T-helper 17 cell (primary cell): Measurements from ENCODE around the gene NLRX1. TPM values are rescaled to one million over a fixed set of nuclear protein-coding genes. Genes with fewer than 3 reads are reported as not detected.

Source experiments
- ATAC-seq: fragments of 150-1000 bp; cut with Tn5 transposase; 2 replicates; pipeline ENCODE4 v1.10.0; 2021; ENCODE audit warnings: mild to moderate bottlenecking, moderate library complexity
- DNase-seq, 3 donors: peaks; one replicate each; pipeline versions ENCODE4 v3.0.0 to v3.0.0-alpha.2; 2020 to 2021
- H3K9me3 ChIP-seq: one replicate; pipeline ENCODE4 v1.7.0; 2013; ENCODE audit warnings: low read length, mild to moderate bottlenecking; ENCODE audit not compliant: control insufficient read depth, poor library complexity, severe bottlenecking
- H3K27ac Mint-ChIP-seq: one replicate; pipeline ENCODE4 v1.8.0; 2022; ENCODE audit warnings: mild to moderate bottlenecking, moderate library complexity, mixed read lengths
- H3K27me3 Mint-ChIP-seq: one replicate; pipeline ENCODE4 v1.8.0; 2022; ENCODE audit warnings: mixed read lengths
- H3K36me3 Mint-ChIP-seq: one replicate; pipeline ENCODE4 v1.8.0; 2022; ENCODE audit warnings: low read depth, mixed read lengths
- H3K4me1 Mint-ChIP-seq: one replicate; pipeline ENCODE4 v1.8.0; 2022; ENCODE audit warnings: mild to moderate bottlenecking, mixed read lengths
- H3K4me3 Mint-ChIP-seq: one replicate; pipeline ENCODE4 v1.8.0; 2022; ENCODE audit warnings: mild to moderate bottlenecking, moderate library complexity, mixed read lengths
- total RNA-seq, 4 donors: library from RNA in 2 of 4; stranded (reverse) in 2 of 4; gene quantifications; one replicate each; pipeline ENCODE4 v1.2.3 and lab custom pipeline; 2022 to 2026

NLRX1 gene
- total RNA-seq, 2 donors from 2014 or later, result 6.6 to 6.9 TPM

GRCh38 chr11:119145551-119145950 is 23.0 kb upstream of the NLRX1 start:
- ATAC-seq (no peak), DNase-seq (no peak)
- H3K9me3 ChIP-seq, result no peaks in the 10 kb centered on the region
- Mint-ChIP-seq H3K4me3 (no peak overlapping the region), H3K4me1 (peaks cover 8% of the 10 kb centered on the region), H3K36me3 (no peaks in the 10 kb centered on the region), H3K27ac (no peak overlapping the region), H3K27me3 (peaks cover 29% of the 10 kb centered on the region)

- Mint-ChIP-seq H3K4me3 (peak overlapping the region; percentile 80), H3K27ac (no peak overlapping the region), H3K4me1 (peaks cover 8% of the 10 kb centered on the region), H3K27me3 (peaks cover 29% of the 10 kb centered on the region), H3K36me3 (no peaks in the 10 kb centered on the region)
- ATAC-seq (peak; percentile 67), DNase-seq (no peak)
- H3K9me3 ChIP-seq, result no peaks in the 10 kb centered on the region
Observed at GRCh38 chr11:119147604-119148333, 20.8 kb upstream of the NLRX1 start.

GRCh38 chr11:119148720-119149017 is 19.9 kb upstream of the NLRX1 start:
- Mint-ChIP-seq H3K36me3 (no peaks in the 10 kb centered on the region), H3K27ac (no peak overlapping the region), H3K27me3 (peaks cover 33% of the 10 kb centered on the region), H3K4me3 (peak overlapping the region; percentile 80), H3K4me1 (peaks cover 8% of the 10 kb centered on the region)
- no peaks in the 10 kb centered on the region for H3K9me3 ChIP-seq
- ATAC-seq (no peak), DNase-seq (no peak)

- Mint-ChIP-seq H3K36me3 (no peaks in the 10 kb centered on the region), H3K27me3 (peaks cover 35% of the 10 kb centered on the region), H3K4me3 (peak within 1 kb of the TSS; percentile 80), H3K4me1 (peaks cover 8% of the 10 kb centered on the region), H3K27ac (no peak within 1 kb of the TSS)
- no peaks in the 10 kb centered on the region for H3K9me3 ChIP-seq
- peak in 1 of 3 donors; percentile 24 for DNase-seq
- peak; percentile 54 for ATAC-seq
Observed at GRCh38 chr11:119149018-119149785, 19.3 kb upstream of the NLRX1 start, which contains the start of gene ABCG4. TSS of gene ABCG4 (plus strand) at chr11:119149052. CDS start at chr11:119149966, 914 bp downstream.

- H3K9me3 ChIP-seq, result no peaks in the 10 kb centered on the region
- DNase-seq (no peak), ATAC-seq (no peak)
- Mint-ChIP-seq H3K4me1 (peaks cover 8% of the 10 kb centered on the region), H3K27me3 (peaks cover 36% of the 10 kb centered on the region), H3K4me3 (peak overlapping the region; percentile 62), H3K27ac (no peak overlapping the region), H3K36me3 (no peaks in the 10 kb centered on the region)
Observed at GRCh38 chr11:119149786-119150275, 18.7 kb upstream of the NLRX1 start.

- peaks cover 46% of the 10 kb centered on the region for H3K27me3 Mint-ChIP-seq
- H3K4me3 Mint-ChIP-seq, result no peak overlapping the region
Observed at GRCh38 chr11:119152043-119152442, 16.5 kb upstream of the NLRX1 start.

GRCh38 chr11:119152604-119153003 is 15.9 kb upstream of the NLRX1 start:
- Mint-ChIP-seq H3K4me1 (peaks cover 9% of the 10 kb centered on the region), H3K4me3 (no peak overlapping the region), H3K27ac (no peak overlapping the region), H3K27me3 (peaks cover 41% of the 10 kb centered on the region), H3K36me3 (peaks cover 5% of the 10 kb centered on the region)
- no peaks in the 10 kb centered on the region for H3K9me3 ChIP-seq
- DNase-seq (no peak), ATAC-seq (no peak)

More at GRCh38 chr11:119152043-119152442, 16.5 kb upstream of the NLRX1 start:
- peaks cover 5% of the 10 kb centered on the region for H3K36me3 Mint-ChIP-seq
- H3K27ac Mint-ChIP-seq, result no peak overlapping the region
- ATAC-seq (no peak), DNase-seq (no peak)
- peaks cover 10% of the 10 kb centered on the region for H3K4me1 Mint-ChIP-seq
- H3K9me3 ChIP-seq, result no peaks in the 10 kb centered on the region

GRCh38 chr11:119153049-119153818 is 15.3 kb upstream of the NLRX1 start:
- no peak overlapping the region for H3K4me3 Mint-ChIP-seq
- H3K27ac Mint-ChIP-seq, result no peak overlapping the region
- H3K27me3 Mint-ChIP-seq, result peaks cover 36% of the 10 kb centered on the region
- no peak for ATAC-seq
- peaks cover 5% of the 10 kb centered on the region for H3K36me3 Mint-ChIP-seq
- no peak for DNase-seq
- no peaks in the 10 kb centered on the region for H3K9me3 ChIP-seq
- H3K4me1 Mint-ChIP-seq, result peaks cover 4% of the 10 kb centered on the region

- H3K4me1 Mint-ChIP-seq, result peaks cover 4% of the 10 kb centered on the region
- no peak overlapping the region for H3K27ac Mint-ChIP-seq
- no peak overlapping the region for H3K4me3 Mint-ChIP-seq
- no peak for ATAC-seq
- H3K36me3 Mint-ChIP-seq, result peaks cover 5% of the 10 kb centered on the region
- DNase-seq, result no peak
- no peaks in the 10 kb centered on the region for H3K9me3 ChIP-seq
- peaks cover 36% of the 10 kb centered on the region for H3K27me3 Mint-ChIP-seq
Observed at GRCh38 chr11:119154178-119154577, 14.3 kb upstream of the NLRX1 start.

GRCh38 chr11:119155733-119156492 is 12.6 kb upstream of the NLRX1 start:
- Mint-ChIP-seq H3K36me3 (peaks cover 5% of the 10 kb centered on the region), H3K4me1 (peaks cover 7% of the 10 kb centered on the region), H3K4me3 (no peak overlapping the region), H3K27ac (no peak overlapping the region), H3K27me3 (peaks cover 36% of the 10 kb centered on the region)
- DNase-seq, result no peak
- H3K9me3 ChIP-seq, result no peaks in the 10 kb centered on the region
- no peak for ATAC-seq

GRCh38 chr11:119156496-119156895 is 12.0 kb upstream of the NLRX1 start:
- H3K4me3 Mint-ChIP-seq, result no peak overlapping the region
- H3K27me3 Mint-ChIP-seq, result peaks cover 36% of the 10 kb centered on the region
- peaks cover 7% of the 10 kb centered on the region for H3K4me1 Mint-ChIP-seq
- H3K36me3 Mint-ChIP-seq, result peaks cover 5% of the 10 kb centered on the region
- no peak for DNase-seq
- H3K9me3 ChIP-seq, result no peaks in the 10 kb centered on the region
- H3K27ac Mint-ChIP-seq, result no peak overlapping the region
- no peak for ATAC-seq

- DNase-seq, result no peak
- H3K36me3 Mint-ChIP-seq, result peaks cover 5% of the 10 kb centered on the region
- H3K4me1 Mint-ChIP-seq, result peaks cover 7% of the 10 kb centered on the region
- no peak overlapping the region for H3K4me3 Mint-ChIP-seq
- no peaks in the 10 kb centered on the region for H3K9me3 ChIP-seq
- peaks cover 36% of the 10 kb centered on the region for H3K27me3 Mint-ChIP-seq
- no peak for ATAC-seq
- H3K27ac Mint-ChIP-seq, result no peak overlapping the region
Observed at GRCh38 chr11:119157063-119157462, 11.5 kb upstream of the NLRX1 start.
